ENCODE measurements around the gene PRPH. TPM values are rescaled to one million over a fixed set of nuclear protein-coding genes. Genes with fewer than 3 reads are reported as not detected.

Gene PRPH
- total and polyA plus RNA-seq, 2 of the 13 experiments (the other 11 are each of a cell fraction or from before 2014, with no cell fraction given), result 0.12 TPM; not detected in 1

GRCh38 chr12:49294086-49294803 lies 702 bp upstream of the PRPH start (continued):
- no peak for TF ChIP-seq MED13 (CRISPR knock-in tag; IDR thresholded peaks at IDR 0.05)
- no peak for TF ChIP-seq ZNF878 (CRISPR knock-in tag; IDR thresholded peaks at IDR 0.05)
- TF ChIP-seq, protein P1, sequence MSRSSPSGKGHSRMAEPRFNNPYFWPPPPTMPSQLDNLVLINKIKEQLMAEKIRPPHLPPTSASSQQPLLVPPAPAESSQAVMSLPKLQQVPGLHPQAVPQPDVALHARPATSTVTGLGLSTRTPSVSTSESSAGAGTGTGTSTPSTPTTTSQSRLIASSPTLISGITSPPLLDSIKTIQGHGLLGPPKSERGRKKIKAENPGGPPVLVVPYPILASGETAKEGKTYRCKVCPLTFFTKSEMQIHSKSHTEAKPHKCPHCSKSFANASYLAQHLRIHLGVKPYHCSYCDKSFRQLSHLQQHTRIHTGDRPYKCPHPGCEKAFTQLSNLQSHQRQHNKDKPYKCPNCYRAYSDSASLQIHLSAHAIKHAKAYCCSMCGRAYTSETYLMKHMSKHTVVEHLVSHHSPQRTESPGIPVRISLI (CRISPR knock-in tag; IDR thresholded peaks at IDR 0.05; ENCODE audit: borderline replicate concordance), result no peak

GRCh38 chr12:49294804-49295081 lies 204 bp upstream of the PRPH start:
- no peak overlapping the region for H3K9ac ChIP-seq (ENCODE audit: insufficient read depth, low read depth, low read length)
- no peak for DNase-seq (ENCODE audit: low spot score)
- WGBS (ENCODE audit: low lambda C conversion rate), result 57% methylated on average over 4 of the region's 5 CpGs
- ChIA-PET CTCF (ENCODE audit: low intra/inter-chr PET ratio, low total read pairs) (no interaction called here), POLR2A (interaction anchor here (0.9 to 1.1 kb wide), 2 partner anchors 15 to 29 kb away, joined by 3 to 4 read pairs; no protein-coding TSS in a partner anchor)
- no peaks in the 10 kb centered on the region for H3K9me3 ChIP-seq (ENCODE audit: low read length)
- ATAC-seq, result no peak
- FAIRE-seq, result no peak
- intact Hi-C loops (cut with micrococcal nuclease; ENCODE audit: unreplicated experiment) (no loop called here), in situ Hi-C loops (cut with HindIII; ENCODE audit: extremely low pct_ligation_motif_present, low pct_unique_long_range_greater_than_20kb) (no loop called here)
- no peaks in the 10 kb centered on the region for H3K79me2 ChIP-seq (ENCODE audit: insufficient read depth, low read length)
- peaks cover 16% of the 10 kb centered on the region for H3K4me1 ChIP-seq (ENCODE audit: insufficient read depth, low read length)
- H4K20me1 ChIP-seq (ENCODE audit: insufficient read depth, low read length), result no peaks in the 10 kb centered on the region
- H3K36me3 ChIP-seq (replicated peaks in 1 of 2; ENCODE audit: control insufficient read depth in 1 of 2, insufficient read depth in 2 of 2, low read length in 2 of 2), result no peaks in the 10 kb centered on the region
- H3K27me3 ChIP-seq (ENCODE audit: control insufficient read depth in 1 of 2, insufficient read depth in 2 of 2, low read length in 2 of 2), result peaks cover 16 to 70% of the 10 kb centered on the region in 2 experiments
- no peak overlapping the region for H3K4me2 ChIP-seq (ENCODE audit: low read depth, low read length)
- H2AFZ ChIP-seq (ENCODE audit: low read length), result no peak overlapping the region
- BruUV-seq (replicated peaks), result no TSS peak
- no peak overlapping the region for H3K27ac ChIP-seq (ENCODE audit: extremely low read length, insufficient read depth, low read length)
- H3K4me3 ChIP-seq (replicated peaks in 1 of 3; ENCODE audit: insufficient read depth in 1 of 3, low read depth in 2 of 3, low read length in 3 of 3), result peak overlapping the region in 1 of 3 experiments; percentile 57; a peak in 1 of 6 replicates
- no peak for TF ChIP-seq ZSCAN5A (CRISPR knock-in tag; IDR thresholded peaks at IDR 0.05; ENCODE audit: borderline replicate concordance)
- TF ChIP-seq PHF5A (CRISPR knock-in tag; IDR thresholded peaks at IDR 0.05; ENCODE audit: low read depth, unreplicated experiment), result no peak
- TF ChIP-seq TFE3 (CRISPR knock-in tag; IDR thresholded peaks at IDR 0.05), result no peak
- TF ChIP-seq ZSCAN12 (CRISPR knock-in tag; IDR thresholded peaks at IDR 0.05), result no peak
- no peak for TF ChIP-seq ZEB1 (IDR thresholded peaks at IDR 0.05; ENCODE audit: insufficient replicate concordance, low read depth)
- TF ChIP-seq HOXD1 (CRISPR knock-in tag; IDR thresholded peaks at IDR 0.05), result no peak
- no peak for TF ChIP-seq NFKB2 (CRISPR knock-in tag; IDR thresholded peaks at IDR 0.05; ENCODE audit: borderline replicate concordance)
- no peak for TF ChIP-seq RFX5 (IDR thresholded peaks at IDR 0.05; ENCODE audit: low read depth, low read length)
- TF ChIP-seq HMGA1 (CRISPR knock-in tag; conservative IDR thresholded peaks at IDR 0.05), result no peak
- TF ChIP-seq, protein P2, sequence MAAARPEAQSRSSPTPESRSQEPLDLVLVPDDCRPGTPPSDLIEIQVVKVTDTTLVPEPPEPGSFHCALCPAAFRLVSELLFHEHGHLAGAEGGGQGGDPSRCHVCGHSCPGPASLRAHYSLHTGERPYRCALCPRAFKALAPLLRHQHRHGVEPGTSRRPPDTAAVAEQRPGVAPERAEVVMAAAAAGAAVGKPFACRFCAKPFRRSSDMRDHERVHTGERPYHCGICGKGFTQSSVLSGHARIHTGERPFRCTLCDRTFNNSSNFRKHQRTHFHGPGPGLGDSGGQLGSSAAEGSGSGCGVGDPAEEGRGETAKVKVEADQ (CRISPR knock-in tag; IDR thresholded peaks at IDR 0.05; ENCODE audit: borderline replicate concordance), result no peak
- TF ChIP-seq SP5 (CRISPR knock-in tag; IDR thresholded peaks at IDR 0.05; ENCODE audit: borderline replicate concordance, low read depth), result no peak

All from HepG2 (cell line).